ENCODE measurements around the gene FAM20A.

The FAM20A gene

DNA sequence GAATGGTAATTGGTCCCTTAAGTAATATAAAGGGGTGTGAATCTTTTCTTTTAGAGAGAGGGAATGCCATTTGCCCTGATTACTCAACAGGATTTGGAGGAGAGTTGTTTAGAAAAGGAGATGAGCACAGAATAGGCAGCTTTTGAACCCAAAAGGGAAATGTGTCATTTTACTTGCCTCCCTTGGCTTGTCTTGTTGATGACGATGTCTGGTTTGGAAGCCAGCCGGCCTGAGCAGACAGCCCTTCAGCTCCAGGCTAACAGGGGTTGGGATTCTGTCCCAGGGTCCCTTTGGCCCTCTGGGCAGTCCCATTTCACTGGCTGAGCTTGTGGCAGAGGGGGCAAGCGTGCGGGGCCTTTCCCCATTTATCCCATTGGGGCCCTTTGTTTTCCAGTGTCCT, 111.2 kb downstream of the FAM20A start:
- DNase-seq, result no peak

Data from activated CD4-positive, CD25-positive, alpha-beta regulatory T cell treated with anti-CD3 and anti-CD28 coated beads, Interleukin-2, amount 50 U/mL, for 72 hours (primary cell).